G401 (cell line): ENCODE data around the gene KDM6B. TPM values are rescaled to one million over a fixed set of nuclear protein-coding genes. Genes with fewer than 3 reads are reported as not detected.
A peak's percentile ranks its signal among the peaks of the same experiment; 100 is the strongest.

ENCODE experiments used
- DNase-seq: peaks from one replicate; pipeline ENCODE4 v3.0.0-alpha.2; 2015; ENCODE audit warnings: low spot score
- in situ Hi-C: cut with HindIII; loops from 2 replicates; pipeline ENCODE4 v1.10.0; 2016; ENCODE audit warnings: low sequenced_read_pairs, mixed read lengths
- total RNA-seq: library from RNA; depleted of rRNA; stranded (reverse); fragments of >200 nt; shearing (Covaris generic); gene quantifications from 2 replicates; pipeline ENCODE4 v1.2.3, GENCODE V29; 2014

Gene KDM6B
- total RNA-seq, 1 experiment from 2014 or later = 0.34 TPM

- no peak for DNase-seq
- in situ Hi-C loops = no loop called here
These were observed 15.2 kb downstream of the KDM6B start for GRCh38 chr17:7849130-7849750.

- DNase-seq = no peak
These were observed 15.9 kb downstream of the KDM6B start for GRCh38 chr17:7849751-7850504.

DNA sequence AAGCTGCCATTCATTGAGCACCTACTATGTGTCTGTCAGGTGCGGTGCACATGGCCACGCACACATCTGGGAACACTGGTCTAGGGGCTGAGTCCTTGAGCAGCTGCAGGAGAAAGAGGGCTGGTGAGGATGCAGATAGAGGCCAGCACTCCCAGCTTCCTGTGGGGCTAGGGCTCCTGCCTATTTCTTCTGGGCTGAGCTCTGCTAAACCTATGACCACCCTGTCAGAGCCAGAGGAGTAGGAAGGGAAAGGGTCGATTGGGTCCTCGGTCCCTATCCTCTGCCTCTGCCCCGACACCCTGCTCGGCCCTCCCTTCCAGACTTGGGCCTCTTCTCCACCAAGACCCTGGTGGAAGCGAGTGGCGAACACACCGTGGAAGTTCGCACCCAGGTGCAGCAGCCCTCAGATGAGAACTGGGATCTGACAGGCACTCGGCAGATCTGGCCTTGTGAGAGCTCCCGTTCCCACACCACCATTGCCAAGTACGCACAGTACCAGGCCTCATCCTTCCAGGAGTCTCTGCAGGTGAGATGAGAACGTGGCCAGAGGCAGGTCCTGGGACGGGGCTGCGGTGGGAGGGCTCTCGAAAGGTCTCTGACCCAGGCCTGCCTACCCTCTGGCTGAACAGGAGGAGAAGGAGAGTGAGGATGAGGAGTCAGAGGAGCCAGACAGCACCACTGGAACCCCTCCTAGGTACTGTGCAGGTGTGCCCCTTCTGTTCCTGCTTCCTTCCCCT, 16.9 kb downstream of the KDM6B start:
- no peak for DNase-seq
- in situ Hi-C loops = no loop called here

More at GRCh38 chr17:7849751-7850504, 15.9 kb downstream of the KDM6B start:
- in situ Hi-C loops = no loop called here

DNA sequence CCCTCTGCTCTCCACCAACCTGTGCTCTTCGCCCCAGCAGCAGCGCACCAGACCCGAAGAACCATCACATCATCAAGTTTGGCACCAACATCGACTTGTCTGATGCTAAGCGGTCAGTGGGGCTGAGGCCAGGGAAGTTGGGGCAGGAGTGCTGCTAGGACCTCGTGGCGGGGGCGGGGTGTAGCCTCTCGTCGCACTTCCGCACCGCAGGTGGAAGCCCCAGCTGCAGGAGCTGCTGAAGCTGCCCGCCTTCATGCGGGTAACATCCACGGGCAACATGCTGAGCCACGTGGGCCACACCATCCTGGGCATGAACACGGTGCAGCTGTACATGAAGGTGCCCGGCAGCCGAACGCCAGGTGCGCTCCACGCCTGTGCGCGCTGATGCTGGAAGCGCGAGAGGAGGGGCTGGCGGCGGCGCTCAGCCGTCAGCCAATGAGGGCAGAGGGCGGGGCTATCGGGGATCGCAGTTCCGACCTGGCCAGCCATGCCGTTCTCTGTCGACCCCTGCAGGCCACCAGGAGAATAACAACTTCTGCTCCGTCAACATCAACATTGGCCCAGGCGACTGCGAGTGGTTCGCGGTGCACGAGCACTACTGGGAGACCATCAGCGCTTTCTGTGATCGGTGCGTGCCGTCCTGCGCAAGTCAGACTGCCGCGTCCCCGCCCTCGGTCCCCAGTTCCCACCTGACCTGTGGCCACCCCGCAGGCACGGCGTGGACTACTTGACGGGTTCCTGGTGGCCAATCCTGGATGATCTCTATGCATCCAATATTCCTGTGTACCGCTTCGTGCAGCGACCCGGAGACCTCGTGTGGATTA, 17.6 kb downstream of the KDM6B start:
- in situ Hi-C loops = no loop called here
- peak; percentile 95 for DNase-seq

DNA sequence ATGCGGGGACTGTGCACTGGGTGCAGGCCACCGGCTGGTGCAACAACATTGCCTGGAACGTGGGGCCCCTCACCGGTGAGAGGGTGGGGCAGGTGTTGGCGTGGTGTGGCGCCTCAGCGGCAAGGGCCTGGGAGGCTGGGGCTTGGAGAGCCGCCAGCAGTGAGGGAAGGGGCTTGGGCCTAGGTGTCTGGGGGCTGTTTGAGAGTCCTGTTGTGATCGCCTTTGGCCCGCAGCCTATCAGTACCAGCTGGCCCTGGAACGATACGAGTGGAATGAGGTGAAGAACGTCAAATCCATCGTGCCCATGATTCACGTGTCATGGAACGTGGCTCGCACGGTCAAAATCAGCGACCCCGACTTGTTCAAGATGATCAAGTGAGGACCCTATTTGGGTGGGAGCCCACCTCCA, 18.2 kb downstream of the KDM6B start:
- DNase-seq = no peak
- in situ Hi-C loops = no loop called here

DNA sequence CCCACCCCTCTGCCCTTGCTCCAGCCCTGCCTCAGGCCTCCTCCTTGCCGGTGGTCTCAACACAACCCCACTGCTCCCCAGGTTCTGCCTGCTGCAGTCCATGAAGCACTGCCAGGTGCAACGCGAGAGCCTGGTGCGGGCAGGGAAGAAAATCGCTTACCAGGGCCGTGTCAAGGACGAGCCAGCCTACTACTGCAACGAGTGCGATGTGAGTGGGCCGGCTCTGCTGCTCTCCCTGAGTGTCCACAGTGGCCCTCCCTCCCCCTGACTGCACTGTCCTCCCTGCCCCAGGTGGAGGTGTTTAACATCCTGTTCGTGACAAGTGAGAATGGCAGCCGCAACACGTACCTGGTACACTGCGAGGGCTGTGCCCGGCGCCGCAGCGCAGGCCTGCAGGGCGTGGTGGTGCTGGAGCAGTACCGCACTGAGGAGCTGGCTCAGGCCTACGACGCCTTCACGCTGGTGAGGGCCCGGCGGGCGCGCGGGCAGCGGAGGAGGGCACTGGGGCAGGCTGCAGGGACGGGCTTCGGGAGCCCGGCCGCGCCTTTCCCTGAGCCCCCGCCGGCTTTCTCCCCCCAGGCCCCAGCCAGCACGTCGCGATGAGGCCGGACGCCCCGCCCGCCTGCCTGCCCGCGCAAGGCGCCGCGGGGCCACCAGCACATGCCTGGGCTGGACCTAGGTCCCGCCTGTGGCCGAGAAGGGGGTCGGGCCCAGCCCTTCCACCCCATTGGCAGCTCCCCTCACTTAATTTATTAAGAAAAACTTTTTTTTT, 19.1 kb downstream of the KDM6B start:
- in situ Hi-C loops = no loop called here

GRCh38 chr17:7853691-7854038, 19.6 kb downstream of the KDM6B start:
- in situ Hi-C loops = no loop called here
- DNase-seq = no peak

More for the DNA sequence above, 19.1 kb downstream of the KDM6B start:
- DNase-seq = no peak

- DNase-seq = no peak
- in situ Hi-C loops = no loop called here
These were observed 20.2 kb downstream of the KDM6B start for GRCh38 chr17:7854078-7854777.

- no peak for DNase-seq
- in situ Hi-C loops = no loop called here
These were observed 21.0 kb downstream of the KDM6B start, which contains the start of gene TMEM88 for GRCh38 chr17:7854851-7855659. TSS of gene TMEM88 (plus strand) at chr17:7855066. CDS start at chr17:7855075, 9 bp downstream.

GRCh38 chr17:7855660-7856010, 21.6 kb downstream of the KDM6B start:
- in situ Hi-C loops = no loop called here
- DNase-seq = no peak

DNA sequence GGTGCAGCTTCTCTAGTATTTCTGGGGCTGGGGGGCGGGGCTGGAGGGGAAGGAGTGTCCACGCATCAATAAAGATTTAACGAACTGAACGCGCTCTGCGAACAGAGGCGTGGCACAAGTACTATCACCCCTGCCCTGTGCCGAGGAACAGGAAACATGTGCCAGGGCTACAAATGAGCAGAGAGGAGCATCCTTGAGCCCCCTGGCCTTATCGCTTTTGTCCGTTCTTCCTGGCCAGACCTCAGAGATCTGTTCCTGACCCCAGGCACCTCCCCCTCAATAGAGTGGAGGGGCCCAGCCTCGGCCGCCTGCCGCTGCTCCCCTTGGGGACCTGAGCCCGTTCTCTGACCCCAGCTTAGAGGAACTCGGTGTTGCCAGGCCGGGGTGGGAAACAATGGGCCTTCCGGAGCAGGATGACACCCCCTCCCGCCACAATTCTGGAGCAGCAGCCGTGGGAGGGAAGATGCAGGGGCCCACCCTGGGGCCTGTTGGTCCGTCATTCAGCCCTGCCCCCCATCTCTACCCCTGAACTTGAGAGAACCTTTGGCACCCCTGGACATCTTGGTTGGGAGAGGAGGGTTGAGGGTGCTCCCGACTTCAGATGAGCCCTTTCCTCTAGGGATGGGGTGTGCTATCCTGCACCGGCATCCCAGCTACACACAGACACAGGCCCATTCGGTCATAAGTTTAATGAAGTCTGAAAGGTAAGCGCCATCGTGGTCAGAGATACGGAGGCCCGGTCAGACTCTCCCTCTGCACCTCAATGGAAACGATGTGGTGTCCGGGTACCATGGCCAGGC, 22.2 kb downstream of the KDM6B start:
- in situ Hi-C loops = no loop called here

DNA sequence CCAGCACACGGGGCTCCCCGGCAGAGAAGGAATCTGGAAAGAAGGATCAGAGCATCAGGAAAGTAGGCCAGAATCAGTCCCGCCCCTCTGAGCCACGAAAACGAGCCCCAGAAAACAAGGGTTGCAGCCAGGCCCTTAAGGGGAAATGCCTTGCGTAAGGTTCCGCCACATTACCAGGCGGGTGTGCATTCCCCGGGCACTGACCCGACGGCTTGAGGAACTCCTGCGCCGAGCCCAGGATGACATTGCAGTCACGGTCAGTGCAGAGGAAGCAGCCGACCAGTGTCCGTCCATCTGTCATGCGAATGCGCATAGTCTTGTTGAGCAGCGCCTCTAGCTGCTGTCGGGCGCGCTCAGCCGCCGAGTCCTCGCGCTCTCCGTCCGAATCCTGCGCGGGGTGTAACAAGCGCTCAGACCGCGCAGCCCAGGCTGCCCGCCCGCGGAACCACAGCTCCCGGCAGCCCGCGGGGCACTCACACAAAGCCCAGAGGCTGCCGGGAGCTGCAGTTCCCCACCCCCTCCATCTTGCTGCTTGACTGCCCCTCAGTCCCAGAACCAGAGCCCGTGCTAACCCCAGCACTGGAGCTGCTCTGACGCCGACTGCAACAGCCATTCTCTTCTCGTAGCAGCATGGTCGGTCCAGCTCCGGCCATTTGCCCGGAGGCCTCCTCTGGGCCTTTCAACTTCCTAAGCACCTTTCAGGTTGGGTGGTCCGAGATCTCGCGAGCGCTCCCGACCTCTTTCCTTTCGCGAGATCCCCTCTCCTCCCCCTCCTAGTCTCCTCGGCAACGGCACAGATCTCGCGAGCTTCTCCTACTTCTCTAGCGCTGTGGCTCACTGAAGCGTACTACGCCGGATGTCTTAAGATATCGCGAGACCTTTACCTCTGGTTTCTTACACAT, 23.0 kb downstream of the KDM6B start, which contains the start of gene NAA38:
TSS of gene NAA38 (minus strand) at position 749 of the 902 bp plus-strand sequence. CDS start at position 653, 96 bp downstream.
- DNase-seq = peak; percentile 100
- in situ Hi-C loops = no loop called here

More for the DNA sequence above, 22.2 kb downstream of the KDM6B start:
- DNase-seq = no peak

DNA sequence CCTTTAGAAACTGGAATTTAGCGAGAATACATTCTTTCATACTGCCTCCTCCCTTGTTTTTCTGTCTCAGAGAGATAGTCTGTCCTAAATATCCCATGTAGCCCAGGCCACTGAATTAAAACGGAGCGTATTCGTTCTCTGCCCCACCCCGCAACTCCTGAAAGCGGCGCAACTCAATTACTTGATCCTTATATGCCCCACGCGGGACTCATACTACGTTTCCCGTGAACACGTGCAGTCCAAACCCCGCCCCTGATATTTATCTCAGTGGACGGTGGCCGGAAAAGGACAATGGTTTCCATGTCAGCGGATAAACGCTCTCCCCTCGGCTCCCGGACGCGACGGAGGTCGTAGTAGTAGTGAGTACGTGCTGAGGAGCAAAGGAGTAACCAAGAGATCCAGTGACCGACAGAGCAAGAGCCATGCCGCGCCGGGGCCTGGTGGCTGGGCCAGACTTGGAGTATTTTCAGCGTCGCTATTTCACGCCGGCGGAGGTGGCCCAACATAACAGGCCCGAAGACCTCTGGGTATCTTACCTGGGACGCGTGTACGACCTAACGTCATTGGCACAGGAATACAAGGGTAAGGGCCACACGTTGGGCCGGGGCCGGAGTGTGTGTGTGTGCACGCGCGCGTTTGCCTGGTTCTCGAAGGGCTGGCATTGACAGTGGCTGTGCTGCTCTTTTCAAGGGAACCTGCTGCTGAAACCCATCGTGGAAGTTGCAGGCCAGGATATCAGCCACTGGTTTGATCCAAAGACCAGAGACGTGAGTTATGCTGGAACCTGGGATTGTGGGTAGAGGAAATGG, 23.9 kb downstream of the KDM6B start, which contains the start of gene CYB5D1:
TSS of gene CYB5D1 (plus strand) at position 291 of the 809 bp plus-strand sequence. CDS start at position 423, 132 bp downstream.
- in situ Hi-C loops = no loop called here
- peak; percentile 97 for DNase-seq

DNA sequence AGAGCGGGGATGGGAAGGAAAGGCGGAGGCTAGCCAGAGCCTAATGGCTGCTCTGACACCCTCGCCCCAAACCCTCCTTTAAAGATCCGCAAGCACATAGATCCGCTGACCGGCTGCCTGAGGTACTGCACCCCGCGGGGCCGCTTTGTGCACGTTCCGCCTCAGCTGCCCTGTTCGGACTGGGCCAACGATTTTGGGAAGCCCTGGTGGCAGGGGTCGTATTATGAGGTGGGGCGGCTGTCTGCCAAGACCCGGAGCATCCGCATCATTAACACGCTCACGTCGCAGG, 24.4 kb downstream of the KDM6B start:
- no peak for DNase-seq
- in situ Hi-C loops = no loop called here

DNA sequence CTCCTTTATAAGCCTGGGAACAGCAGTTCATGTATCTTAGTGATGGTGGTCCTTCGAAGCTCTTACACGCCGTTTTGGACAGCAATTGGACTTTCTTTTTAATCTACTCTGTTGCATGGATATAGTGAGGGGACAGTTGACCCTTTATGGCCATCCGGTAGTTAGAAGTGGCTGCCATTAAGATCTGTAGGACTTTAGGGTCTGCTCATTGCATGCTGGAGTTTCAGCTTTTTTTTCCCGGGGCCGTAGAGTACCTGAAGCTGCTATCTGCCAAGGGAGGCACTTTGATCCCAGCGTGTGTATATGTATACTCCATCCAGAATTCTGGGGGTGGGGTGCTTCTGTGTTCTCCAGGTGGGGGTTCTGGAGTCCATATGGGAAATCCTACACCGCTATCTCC, 25.0 kb downstream of the KDM6B start:
- DNase-seq = no peak
- in situ Hi-C loops = no loop called here
